Panc1 (cell line): Measurements from ENCODE around the gene TSR3.

ENCODE experiments used
- POLR2AphosphoS5 ChIP-seq: IDR thresholded peaks from 2 replicates; pipeline ENCODE4 v1.6.1; 2012; ENCODE audit warnings: mild to moderate bottlenecking, low read depth, low read length, moderate library complexity
- REST ChIP-seq, 2 experiments: IDR thresholded peaks; 2 replicates each; pipeline ENCODE4 v1.6.1; 2011 to 2012; ENCODE audit warnings: low read depth in 2 of 2, control low read depth in 1 of 2, low read length in 1 of 2, mild to moderate bottlenecking in 1 of 2, moderate library complexity in 1 of 2; ENCODE audit not compliant: insufficient read depth in 1 of 2
- SIN3A ChIP-seq: IDR thresholded peaks from 2 replicates; pipeline ENCODE4 v1.6.1; 2012; ENCODE audit warnings: low read depth, mild to moderate bottlenecking, low read length, moderate library complexity, borderline replicate concordance; ENCODE audit not compliant: insufficient read depth
- TCF7L2 ChIP-seq: IDR thresholded peaks from 2 replicates; pipeline ENCODE4 v1.6.1; 2011; ENCODE audit warnings: mild to moderate bottlenecking, low read depth, low read length, inconsistent platforms
- TF ChIP-seq, protein P1 (sequence below): fragments of 450-650 bp; IDR thresholded peaks from 2 replicates; pipeline ENCODE4 v1.5.1; 2017; ENCODE audit warnings: mild to moderate bottlenecking

- TF ChIP-seq, protein P1, sequence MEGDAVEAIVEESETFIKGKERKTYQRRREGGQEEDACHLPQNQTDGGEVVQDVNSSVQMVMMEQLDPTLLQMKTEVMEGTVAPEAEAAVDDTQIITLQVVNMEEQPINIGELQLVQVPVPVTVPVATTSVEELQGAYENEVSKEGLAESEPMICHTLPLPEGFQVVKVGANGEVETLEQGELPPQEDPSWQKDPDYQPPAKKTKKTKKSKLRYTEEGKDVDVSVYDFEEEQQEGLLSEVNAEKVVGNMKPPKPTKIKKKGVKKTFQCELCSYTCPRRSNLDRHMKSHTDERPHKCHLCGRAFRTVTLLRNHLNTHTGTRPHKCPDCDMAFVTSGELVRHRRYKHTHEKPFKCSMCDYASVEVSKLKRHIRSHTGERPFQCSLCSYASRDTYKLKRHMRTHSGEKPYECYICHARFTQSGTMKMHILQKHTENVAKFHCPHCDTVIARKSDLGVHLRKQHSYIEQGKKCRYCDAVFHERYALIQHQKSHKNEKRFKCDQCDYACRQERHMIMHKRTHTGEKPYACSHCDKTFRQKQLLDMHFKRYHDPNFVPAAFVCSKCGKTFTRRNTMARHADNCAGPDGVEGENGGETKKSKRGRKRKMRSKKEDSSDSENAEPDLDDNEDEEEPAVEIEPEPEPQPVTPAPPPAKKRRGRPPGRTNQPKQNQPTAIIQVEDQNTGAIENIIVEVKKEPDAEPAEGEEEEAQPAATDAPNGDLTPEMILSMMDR: no peak
- TF ChIP-seq POLR2AphosphoS5 (no peak), REST (IDR thresholded peaks at IDR 0.05; ENCODE audit: insufficient read depth in 1 of 2, low read depth in 2 of 2, low read length in 1 of 2) (no peak), TCF7L2 (no peak), SIN3A (no peak)
Observed at GRCh38 chr16:1327619-1327947, 24.1 kb downstream of the TSR3 start.
